MCF 10A (cell line): ENCODE measurements around the gene SLC22A23. TPM values are rescaled to one million over a fixed set of nuclear protein-coding genes. Genes with fewer than 3 reads are reported as not detected.

Experiments
- BruUV-seq: library from RNA; stranded (reverse); fragments of 400-500 nt; replicated peaks from 2 replicates; lab custom pipeline; 2021; lab: Mats Ljungman, UMichigan
- CTCF ChIA-PET: fragments of 300-600 bp; sonication (Branson Sonifier 250); formaldehyde crosslinking; extraction: SDS; loops from one replicate; lab custom pipeline; 2021; ENCODE audit warnings: antibody characterized with exemption, inconsistent platforms; lab: Yijun Ruan, JAX
- POLR2A ChIA-PET: fragments of 300-600, 350-650 bp; sonication (Branson Sonifier 250); formaldehyde crosslinking; extraction: SDS; loops from one replicate; lab custom pipeline; 2020; ENCODE audit warnings: antibody characterized with exemption, inconsistent platforms; lab: Yijun Ruan, JAX
- DNase-seq: peaks from one replicate; pipeline ENCODE4 v3.0.0-alpha.2; 2018; ENCODE audit not compliant: unreplicated experiment
- H3K27ac Mint-ChIP-seq: one replicate; pipeline ENCODE4 v1.8.0; 2022; ENCODE audit warnings: mild to moderate bottlenecking, low read depth, mixed read lengths; ENCODE audit not compliant: unreplicated experiment
- H3K27me3 Mint-ChIP-seq: one replicate; pipeline ENCODE4 v1.8.0; 2022; ENCODE audit warnings: mixed read lengths; ENCODE audit not compliant: insufficient read depth, unreplicated experiment
- H3K36me3 Mint-ChIP-seq: one replicate; pipeline ENCODE4 v1.8.0; 2022; ENCODE audit warnings: mild to moderate bottlenecking, moderate library complexity, mixed read lengths; ENCODE audit not compliant: insufficient read depth, unreplicated experiment
- H3K4me1 Mint-ChIP-seq: one replicate; pipeline ENCODE4 v1.8.0; 2022; ENCODE audit warnings: mixed read lengths; ENCODE audit not compliant: insufficient read depth, unreplicated experiment
- H3K4me3 Mint-ChIP-seq: one replicate; pipeline ENCODE4 v1.8.0; 2022; ENCODE audit warnings: mild to moderate bottlenecking, moderate library complexity, mixed read lengths; ENCODE audit not compliant: unreplicated experiment
- H3K9me3 Mint-ChIP-seq: one replicate; pipeline ENCODE4 v1.8.0; 2022; ENCODE audit warnings: mixed read lengths; ENCODE audit not compliant: unreplicated experiment
- CTCF ChIP-seq: fragments of 200-600 bp; IDR thresholded peaks from one replicate; pipeline ENCODE4 v1.8.0; 2022; ENCODE audit warnings: antibody characterized with exemption, mild to moderate bottlenecking; ENCODE audit not compliant: unreplicated experiment
- intact Hi-C: fragments of 100-400 bp; cut with micrococcal nuclease; formaldehyde crosslinking; loops from 2 replicates; pipeline ENCODE4 v1.14.1; 2022
- total RNA-seq: library from RNA; stranded (reverse); gene quantifications from 2 replicates; pipeline ENCODE4 v1.2.3, GENCODE V29; 2022

Gene SLC22A23
- total RNA-seq, 1 experiment from 2014 or later: 11.9 TPM

GRCh38 chr6:3235486-3235885 lies 221.4 kb downstream of the SLC22A23 start:
- Mint-ChIP-seq H3K27ac (no peak overlapping the region), H3K9me3 (no peaks in the 10 kb centered on the region), H3K36me3 (peaks cover 6% of the 10 kb centered on the region), H3K4me3 (no peak overlapping the region), H3K4me1 (peaks cover 11% of the 10 kb centered on the region), H3K27me3 (peaks cover 39% of the 10 kb centered on the region)
- POLR2A ChIA-PET: interaction anchor here (1.4 kb wide), 1 partner anchor 16 kb away, joined by 4 read pairs; no protein-coding TSS in a partner anchor
- DNase-seq: no peak
- intact Hi-C loops: no loop called here
- CTCF ChIA-PET: interaction anchor here (0.9 kb wide), 1 partner anchor 13 kb away, joined by 3 read pairs; no protein-coding TSS in a partner anchor
- BruUV-seq: no TSS peak
- no peak for TF ChIP-seq CTCF

DNA sequence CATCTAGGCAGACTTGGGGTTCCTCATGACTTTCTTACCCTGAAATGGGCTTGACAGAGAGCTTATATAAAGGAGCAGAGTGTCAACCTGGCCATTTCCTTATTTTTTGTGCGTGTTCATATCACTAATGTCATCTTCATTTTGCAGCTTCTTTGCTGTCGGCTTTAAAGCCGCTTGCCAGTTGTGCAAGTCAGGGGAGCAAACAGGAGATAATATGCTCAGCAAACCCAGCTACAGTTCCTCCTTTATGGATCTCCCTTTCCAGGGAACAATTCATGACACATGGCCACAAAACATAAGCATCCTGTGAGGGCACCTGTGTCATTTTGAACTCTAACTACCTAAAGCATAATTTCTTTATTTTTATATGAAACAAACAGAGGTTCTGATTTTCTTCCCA lies 222.9 kb downstream of the SLC22A23 start:
- peaks cover 12% of the 10 kb centered on the region for H3K4me1 Mint-ChIP-seq
- DNase-seq: no peak
- H3K27me3 Mint-ChIP-seq: peaks cover 55% of the 10 kb centered on the region
- intact Hi-C loops: no loop called here
- H3K4me3 Mint-ChIP-seq: no peak overlapping the region
- POLR2A ChIA-PET: no interaction called here
- BruUV-seq: no TSS peak
- CTCF ChIA-PET: no interaction called here
- H3K36me3 Mint-ChIP-seq: peaks cover 6% of the 10 kb centered on the region
- H3K27ac Mint-ChIP-seq: no peak overlapping the region
- H3K9me3 Mint-ChIP-seq: no peaks in the 10 kb centered on the region
- TF ChIP-seq CTCF: no peak

DNA sequence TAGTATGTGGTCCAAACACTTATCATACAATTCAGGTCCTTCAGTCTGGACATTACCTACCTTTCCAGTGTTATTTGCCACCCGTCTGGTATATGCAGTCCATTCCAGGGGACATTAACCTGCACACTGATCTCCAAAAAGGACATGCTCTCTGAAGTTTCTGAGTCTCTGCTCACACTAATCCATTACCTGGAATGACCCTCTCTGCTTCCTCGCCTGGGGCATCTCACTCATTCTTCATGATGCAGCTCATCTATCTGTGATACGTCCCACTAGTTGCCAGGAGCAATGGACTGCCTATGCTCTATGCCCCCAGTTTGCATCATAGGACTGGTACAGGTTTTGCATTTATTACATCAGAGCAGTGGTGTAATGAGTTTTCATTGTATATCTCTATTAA lies 223.5 kb downstream of the SLC22A23 start:
- intact Hi-C loops: no loop called here
- no peaks in the 10 kb centered on the region for H3K9me3 Mint-ChIP-seq
- no TSS peak for BruUV-seq
- ChIA-PET CTCF (no interaction called here), POLR2A (no interaction called here)
- H3K4me1 Mint-ChIP-seq: peaks cover 16% of the 10 kb centered on the region
- H3K36me3 Mint-ChIP-seq: peaks cover 6% of the 10 kb centered on the region
- H3K4me3 Mint-ChIP-seq: no peak overlapping the region
- TF ChIP-seq CTCF: no peak
- H3K27me3 Mint-ChIP-seq: peaks cover 61% of the 10 kb centered on the region
- no peak overlapping the region for H3K27ac Mint-ChIP-seq
- DNase-seq: no peak

GRCh38 chr6:3232017-3232945 lies 224.6 kb downstream of the SLC22A23 start:
- no peak overlapping the region for H3K4me3 Mint-ChIP-seq
- no peak overlapping the region for H3K27ac Mint-ChIP-seq
- CTCF ChIA-PET: interaction anchor here (1.1 kb wide), 1 partner anchor 20 kb away, joined by 4 read pairs; no protein-coding TSS in a partner anchor
- intact Hi-C loops: no loop called here
- H3K4me1 Mint-ChIP-seq: peaks cover 16% of the 10 kb centered on the region
- TF ChIP-seq CTCF: no peak
- POLR2A ChIA-PET: no interaction called here
- DNase-seq: no peak
- no TSS peak for BruUV-seq
- no peaks in the 10 kb centered on the region for H3K9me3 Mint-ChIP-seq
- H3K27me3 Mint-ChIP-seq: peaks cover 62% of the 10 kb centered on the region
- peaks cover 6% of the 10 kb centered on the region for H3K36me3 Mint-ChIP-seq
